ENCODE results near the gene MYH8. TPM values are rescaled to one million over a fixed set of nuclear protein-coding genes. Genes with fewer than 3 reads are reported as not detected.

The MYH8 gene
- not detected for total RNA-seq

GRCh38 chr17:10421900-10422542 lies at the start of gene MYH8:
TSS of gene MYH8 (minus strand) at chr17:10421950. CDS start at chr17:10420227, 1,723 bp downstream.

GRCh38 chr17:10469459-10469858 lies 47.7 kb upstream of the MYH8 start, which contains the start of gene MYH4:
TSS of gene MYH4 (minus strand) at chr17:10469559. CDS start at chr17:10466745, 2,814 bp downstream.

GRCh38 chr17:10372906-10373305 lies 48.8 kb downstream of the MYH8 start, which contains the start of gene MYH13:
TSS of gene MYH13 (minus strand) at chr17:10373006. CDS start at chr17:10364530, 8,476 bp downstream.

Other genes with a start within 250 kb of the MYH8 start
- gene GAS7, start 223.3 kb downstream of the MYH8 start, total RNA-seq: 1 to 10 TPM in 1 of 2 experiments, under 1 TPM in 1; 0.78 to 1.0 TPM
- gene MYH13, start 48.9 kb downstream of the MYH8 start, total RNA-seq: not detected
- gene MYH4, start 47.6 kb upstream of the MYH8 start, total RNA-seq: not detected
- not detected for gene MYH1, start 96.6 kb upstream of the MYH8 start, total RNA-seq
- gene MYH2, start 127.7 kb upstream of the MYH8 start, total RNA-seq: not detected
- 1 to 10 TPM; 3.8 to 4.4 TPM for gene MYH3, start 235.4 kb upstream of the MYH8 start, total RNA-seq